Bronchial epithelial cell (primary cell): Measurements from ENCODE around the gene NLGN4X. TPM values are rescaled to one million over a fixed set of nuclear protein-coding genes. Genes with fewer than 3 reads are reported as not detected.
A peak's percentile ranks its signal among the peaks of the same experiment; 100 is the strongest.

ENCODE experiments used
- DNase-seq: peaks from one replicate; pipeline ENCODE4 v3.0.0-alpha.2; 2010; ENCODE audit warnings: low read depth
- FAIRE-seq: peaks from 2 replicates; lab custom pipeline; 2011; peaks lifted over from hg19 to GRCh38; lab: Jason Lieb, UNC
- H3K27me3 ChIP-seq: 2 replicates; pipeline ENCODE4 v1.5.1; 2011; ENCODE audit warnings: low read length; ENCODE audit not compliant: control insufficient read depth, insufficient read depth
- H3K36me3 ChIP-seq: 2 replicates; pipeline ENCODE4 v1.5.1; 2011; ENCODE audit warnings: low read length; ENCODE audit not compliant: control insufficient read depth, insufficient read depth
- H3K4me3 ChIP-seq: 2 replicates; pipeline ENCODE4 v1.5.1; 2011; ENCODE audit warnings: mild to moderate bottlenecking, low read depth, low read length, control low read depth
- total RNA-seq: library from RNA; depleted of rRNA; stranded (reverse); fragments of >200 nt; gene quantifications from 2 replicates; pipeline ENCODE4 v1.2.1, GENCODE V29; 2014
- TF ChIP-seq, protein P1 (sequence below): IDR thresholded peaks from 2 replicates; pipeline ENCODE4 v1.5.1; 2011; ENCODE audit warnings: mild to moderate bottlenecking, moderate library complexity, low read length, control low read depth, inconsistent platforms; ENCODE audit not compliant: insufficient read depth, severe bottlenecking

The NLGN4X gene
- total RNA-seq, 1 donor from 2014 or later = not detected

DNA sequence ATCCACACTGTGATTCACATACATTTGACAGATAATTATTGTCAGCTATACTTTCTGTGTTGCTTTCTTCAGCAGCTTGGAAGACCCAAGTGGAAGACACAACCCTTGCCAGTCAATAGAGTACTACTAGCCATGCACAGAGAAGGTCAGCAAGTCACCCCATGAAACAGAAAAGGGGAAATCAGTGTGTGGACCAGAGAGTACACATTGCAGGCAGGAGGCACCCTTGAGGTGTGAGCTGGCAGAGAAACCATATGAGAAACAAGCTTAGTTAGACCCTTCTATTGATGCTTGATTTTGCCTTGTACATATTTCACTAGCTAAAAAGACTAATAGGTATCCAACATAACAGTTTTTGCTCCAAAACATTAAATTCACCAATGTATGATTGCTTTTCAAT, 99.5 kb downstream of the NLGN4X start:
- no peak for FAIRE-seq
- Histone ChIP-seq H3K4me3 (no peak overlapping the region), H3K36me3 (no peaks in the 10 kb centered on the region), H3K27me3 (no peaks in the 10 kb centered on the region)
- DNase-seq = no peak
- TF ChIP-seq, protein P1, sequence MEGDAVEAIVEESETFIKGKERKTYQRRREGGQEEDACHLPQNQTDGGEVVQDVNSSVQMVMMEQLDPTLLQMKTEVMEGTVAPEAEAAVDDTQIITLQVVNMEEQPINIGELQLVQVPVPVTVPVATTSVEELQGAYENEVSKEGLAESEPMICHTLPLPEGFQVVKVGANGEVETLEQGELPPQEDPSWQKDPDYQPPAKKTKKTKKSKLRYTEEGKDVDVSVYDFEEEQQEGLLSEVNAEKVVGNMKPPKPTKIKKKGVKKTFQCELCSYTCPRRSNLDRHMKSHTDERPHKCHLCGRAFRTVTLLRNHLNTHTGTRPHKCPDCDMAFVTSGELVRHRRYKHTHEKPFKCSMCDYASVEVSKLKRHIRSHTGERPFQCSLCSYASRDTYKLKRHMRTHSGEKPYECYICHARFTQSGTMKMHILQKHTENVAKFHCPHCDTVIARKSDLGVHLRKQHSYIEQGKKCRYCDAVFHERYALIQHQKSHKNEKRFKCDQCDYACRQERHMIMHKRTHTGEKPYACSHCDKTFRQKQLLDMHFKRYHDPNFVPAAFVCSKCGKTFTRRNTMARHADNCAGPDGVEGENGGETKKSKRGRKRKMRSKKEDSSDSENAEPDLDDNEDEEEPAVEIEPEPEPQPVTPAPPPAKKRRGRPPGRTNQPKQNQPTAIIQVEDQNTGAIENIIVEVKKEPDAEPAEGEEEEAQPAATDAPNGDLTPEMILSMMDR = no peak

DNA sequence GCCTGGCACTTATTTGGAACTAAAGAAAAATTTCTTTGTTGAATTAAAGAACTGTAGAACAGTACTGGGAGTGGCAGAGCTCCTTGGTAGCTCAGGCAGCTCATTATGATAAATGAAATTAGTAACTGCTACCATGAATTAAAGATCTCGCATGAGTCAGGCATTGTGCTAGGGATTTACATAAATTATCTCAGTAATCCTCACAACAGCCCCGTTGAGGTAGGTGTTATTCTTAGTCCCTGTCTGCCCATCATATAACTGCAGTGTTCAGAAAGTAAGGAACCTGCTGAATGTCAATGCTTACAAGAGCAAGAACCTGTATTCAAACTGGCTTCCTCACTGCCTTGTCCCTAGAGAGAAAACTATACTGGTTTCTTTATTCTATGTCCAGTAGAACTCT, 108.3 kb downstream of the NLGN4X start:
- H3K4me3 ChIP-seq = no peak overlapping the region
- FAIRE-seq = no peak
- no peak for DNase-seq
- no peaks in the 10 kb centered on the region for H3K27me3 ChIP-seq
- TF ChIP-seq, protein P1 = no peak
- H3K36me3 ChIP-seq = no peaks in the 10 kb centered on the region

DNA sequence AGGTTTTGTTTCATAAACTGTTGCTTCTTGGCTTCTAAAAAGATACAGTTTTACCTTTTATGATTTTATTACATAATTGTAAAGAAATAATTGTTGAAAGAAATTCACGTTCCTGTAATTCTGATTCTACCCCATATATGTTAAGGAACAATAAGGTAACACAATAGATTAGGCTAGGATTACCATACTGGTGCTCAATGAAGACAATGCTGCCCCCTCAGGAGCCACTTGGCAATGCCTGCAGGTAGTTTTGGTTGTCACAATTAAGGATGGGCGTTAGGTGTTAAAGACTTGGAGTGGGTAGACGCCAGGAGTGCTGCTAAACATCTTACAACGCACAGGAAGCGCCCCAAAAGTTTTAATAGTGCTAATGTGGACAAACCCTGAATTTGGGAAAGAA, 133.2 kb downstream of the NLGN4X start:
- DNase-seq (peak; percentile 10), FAIRE-seq (no peak)
- H3K36me3 ChIP-seq = no peaks in the 10 kb centered on the region
- H3K4me3 ChIP-seq = no peak overlapping the region
- H3K27me3 ChIP-seq = no peaks in the 10 kb centered on the region
- TF ChIP-seq, protein P1 = peak; percentile 27

DNA sequence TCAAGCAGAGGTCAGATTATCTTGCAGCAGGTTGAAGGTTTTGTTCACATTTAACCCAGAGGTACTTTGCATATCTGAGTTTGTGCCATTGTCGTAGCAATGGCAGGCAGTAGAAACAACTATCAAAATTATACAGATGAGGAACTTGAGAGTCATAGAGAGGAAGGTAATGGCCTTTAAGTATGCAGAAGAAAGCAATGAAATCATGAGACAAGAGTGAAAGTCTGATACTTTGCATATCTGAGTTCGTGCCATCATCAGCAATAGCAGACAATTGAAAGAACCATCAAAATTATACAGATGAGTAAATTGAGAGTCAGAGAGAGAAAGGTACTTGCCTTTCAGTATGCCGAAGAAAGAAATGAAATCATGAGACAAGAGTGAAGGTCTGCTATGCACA, 154.1 kb downstream of the NLGN4X start:
- Histone ChIP-seq H3K4me3 (no peak overlapping the region), H3K27me3 (no peaks in the 10 kb centered on the region), H3K36me3 (no peaks in the 10 kb centered on the region)
- TF ChIP-seq, protein P1 = no peak
- no peak for FAIRE-seq
- no peak for DNase-seq

DNA sequence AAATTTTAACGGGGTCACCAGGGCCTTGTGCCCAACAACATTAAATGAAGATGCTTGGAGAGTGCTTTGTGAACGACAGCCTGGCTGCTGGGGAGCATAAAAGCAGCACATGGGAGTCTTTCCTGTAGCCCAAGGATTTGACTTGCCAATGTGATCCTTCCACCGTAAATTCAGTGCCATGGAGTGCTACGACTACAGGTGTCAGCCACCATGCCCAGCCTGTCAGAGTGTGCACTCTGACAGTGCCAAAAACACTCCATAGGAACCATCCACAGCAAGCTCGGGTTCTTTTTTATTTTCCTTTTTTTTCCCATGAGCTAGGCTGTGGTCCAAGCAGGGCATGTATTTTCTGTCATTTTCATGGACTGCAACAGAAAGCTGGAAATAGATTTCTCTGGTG, 156.9 kb downstream of the NLGN4X start:
- Histone ChIP-seq H3K4me3 (no peak overlapping the region), H3K27me3 (no peaks in the 10 kb centered on the region), H3K36me3 (no peaks in the 10 kb centered on the region)
- TF ChIP-seq, protein P1 = no peak
- no peak for FAIRE-seq
- DNase-seq = no peak

DNA sequence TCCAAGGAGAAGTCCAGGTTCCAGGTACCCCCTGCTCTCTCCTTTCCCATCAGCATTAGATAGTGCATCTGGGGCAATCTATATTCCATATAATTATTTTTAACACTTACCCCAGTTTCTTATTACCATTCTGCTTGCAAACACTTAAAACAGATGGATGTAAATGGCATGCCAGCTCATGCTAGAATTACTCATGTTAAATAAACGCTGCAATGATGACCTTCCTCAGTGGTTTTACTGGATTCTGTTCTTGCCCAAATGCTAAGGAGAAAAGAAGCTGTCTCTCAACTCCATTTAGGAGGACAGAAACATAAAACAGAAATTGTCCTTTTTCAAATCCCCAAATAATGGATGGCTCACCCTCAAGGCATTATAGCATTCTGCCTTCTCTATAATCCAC, 161.1 kb downstream of the NLGN4X start:
- FAIRE-seq (no peak), DNase-seq (peak; percentile 71)
- Histone ChIP-seq H3K27me3 (no peaks in the 10 kb centered on the region), H3K4me3 (no peak overlapping the region), H3K36me3 (no peaks in the 10 kb centered on the region)
- TF ChIP-seq, protein P1 = no peak
